CD4-positive, alpha-beta T cell treated with Interleukin-6 for 4 hours (primary cell): ENCODE measurements around the gene MRPL37.
"Not testable (repeated sequence)": the region's sequence is repeated elsewhere in the genome, so short reads cannot be mapped to it uniquely, and the experiment has no call there.

Experiments
- DNase-seq: peaks from one replicate; pipeline ENCODE4 v3.0.0-alpha.2; 2020; ENCODE audit warnings: mixed read lengths

MRPL37 gene

GRCh38 chr1:54199765-54200518 lies at the start of gene MRPL37, which contains the start of gene CYB5RL:
Gene MRPL37, plus strand, starts transcription at chr1:54200167. Its CDS starts 77 bp downstream, at chr1:54200244.
Gene CYB5RL, minus strand, starts transcription at chr1:54200030. Its CDS starts 4,414 bp downstream, at chr1:54195616.
- peak; percentile 89 for DNase-seq

DNA sequence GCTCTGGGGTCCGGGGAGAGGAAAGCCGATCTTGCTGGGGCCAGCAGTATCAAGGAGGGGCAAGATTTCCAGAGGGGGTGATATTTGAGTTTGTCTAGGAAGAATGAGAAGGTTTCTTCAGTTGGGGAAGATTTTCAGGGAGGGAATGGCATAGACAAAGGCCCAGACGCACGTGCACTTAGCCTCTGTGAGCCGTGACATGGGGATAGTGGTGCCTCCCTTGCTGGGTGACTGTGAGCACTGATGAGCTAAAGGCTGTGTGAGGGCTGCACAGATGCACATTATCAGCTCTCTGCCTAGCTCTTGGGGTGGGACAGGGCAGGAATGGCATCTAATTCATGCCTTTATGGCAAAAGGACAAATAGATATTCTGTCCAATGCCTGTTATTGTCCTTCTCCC lies 49.0 kb upstream of the MRPL37 start:
- no peak for DNase-seq

DNA sequence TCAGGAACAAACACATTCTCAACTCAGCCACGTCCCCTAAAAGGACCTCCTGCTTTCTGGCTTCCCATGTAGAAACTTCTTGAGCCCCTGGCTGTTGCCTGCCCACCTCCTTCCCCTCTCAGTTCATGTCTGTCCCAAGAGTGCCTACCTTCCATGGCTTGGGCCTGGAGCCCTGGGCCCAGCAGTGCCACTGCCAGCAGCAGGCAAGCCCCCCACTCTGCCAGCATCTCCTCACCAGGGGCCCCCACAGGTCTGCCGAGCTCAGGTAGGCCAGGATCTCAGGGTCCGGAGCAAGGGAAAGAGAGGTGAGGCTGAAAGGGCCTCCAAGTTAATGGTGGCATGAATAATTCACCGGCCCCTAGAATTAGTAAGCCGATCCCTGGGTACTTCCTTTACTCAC lies 47.3 kb upstream of the MRPL37 start, which contains the start of gene CDCP2:
CDCP2 (minus strand) TSS at position 305 of the 400 bp plus-strand sequence; CDS start at position 227, 78 bp downstream.
- no peak for DNase-seq

DNA sequence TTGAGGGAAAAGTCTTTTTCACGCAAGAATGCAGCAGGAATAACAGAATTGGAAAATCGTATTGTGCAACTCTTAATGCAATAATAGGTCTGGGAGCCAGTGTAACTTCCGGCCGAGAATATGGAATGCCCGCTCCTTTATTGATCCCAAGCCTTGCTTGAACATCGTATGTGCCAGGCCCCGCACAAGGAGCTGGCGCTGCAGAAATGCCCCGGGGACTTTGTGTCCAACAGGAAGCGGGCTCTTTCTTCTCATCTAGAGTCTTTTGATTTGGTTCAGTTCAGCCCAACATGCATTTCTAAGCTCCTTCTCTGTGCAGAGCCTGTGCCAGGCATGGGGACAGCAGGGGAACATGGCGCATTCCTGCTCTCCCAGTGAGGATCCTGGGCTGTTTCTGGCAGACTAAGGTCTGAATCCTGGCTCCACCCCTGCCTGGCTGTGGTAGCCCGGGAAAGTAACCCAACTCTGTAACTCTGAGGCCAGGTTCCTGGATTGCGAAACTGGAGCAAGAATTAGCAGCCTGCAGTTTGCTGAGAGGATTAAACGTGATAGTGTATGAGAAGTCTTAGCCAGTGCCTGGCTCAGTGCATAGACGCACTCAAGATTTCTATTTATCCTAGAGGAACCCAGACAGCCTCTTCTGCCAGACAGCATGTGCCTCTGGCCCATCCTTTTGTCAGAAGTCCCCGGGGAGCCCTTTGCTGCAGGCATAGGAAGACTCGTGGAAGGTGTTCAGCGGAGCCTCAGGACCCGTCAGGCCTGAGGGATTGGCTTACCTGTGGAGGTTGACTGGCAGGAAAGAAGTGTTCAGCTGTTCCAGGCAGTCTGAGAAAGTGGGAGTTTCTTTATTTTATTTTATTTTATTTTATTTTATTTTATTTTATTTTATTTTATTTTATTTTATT lies 46.2 kb upstream of the MRPL37 start:
- no peak for DNase-seq

DNA sequence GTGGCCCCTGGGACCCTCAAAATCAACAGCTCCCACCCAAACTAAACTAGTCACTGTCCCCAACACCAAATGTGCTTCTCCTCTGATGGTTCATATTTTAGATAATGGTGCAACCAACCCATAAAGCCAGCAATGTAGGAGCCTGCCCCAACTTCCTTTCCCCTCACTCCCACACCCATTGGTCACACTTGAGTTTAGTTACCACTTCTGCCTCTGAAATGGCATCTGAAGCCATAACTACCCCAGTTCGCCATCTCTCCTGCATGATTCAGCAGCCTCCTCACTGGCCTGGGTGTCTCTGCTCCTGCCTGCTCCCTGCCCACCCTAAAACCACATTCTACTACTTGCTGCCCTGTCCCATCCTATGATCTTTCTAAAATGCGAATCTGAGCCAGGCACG lies 43.8 kb upstream of the MRPL37 start:
- no peak for DNase-seq

DNA sequence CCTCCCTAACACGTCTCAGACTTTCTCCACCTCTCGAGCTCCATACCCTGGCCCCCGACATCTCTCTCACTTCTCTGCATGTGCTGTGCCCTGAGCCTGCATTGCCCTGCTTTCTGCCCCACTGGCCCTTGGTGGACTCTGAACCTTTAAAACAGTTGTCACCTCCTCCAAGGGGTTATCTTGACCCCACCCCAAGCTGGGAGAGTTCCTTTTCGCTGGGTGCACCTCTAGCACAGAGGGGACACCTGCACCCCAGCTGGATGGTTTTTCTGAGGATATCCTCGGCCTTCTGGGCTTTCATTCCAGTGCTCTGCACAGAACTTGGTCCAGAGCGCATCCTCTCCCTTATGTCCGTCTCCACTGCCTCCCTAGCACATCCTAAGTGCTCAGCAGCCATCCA lies 43.0 kb upstream of the MRPL37 start:
- DNase-seq = no peak

DNA sequence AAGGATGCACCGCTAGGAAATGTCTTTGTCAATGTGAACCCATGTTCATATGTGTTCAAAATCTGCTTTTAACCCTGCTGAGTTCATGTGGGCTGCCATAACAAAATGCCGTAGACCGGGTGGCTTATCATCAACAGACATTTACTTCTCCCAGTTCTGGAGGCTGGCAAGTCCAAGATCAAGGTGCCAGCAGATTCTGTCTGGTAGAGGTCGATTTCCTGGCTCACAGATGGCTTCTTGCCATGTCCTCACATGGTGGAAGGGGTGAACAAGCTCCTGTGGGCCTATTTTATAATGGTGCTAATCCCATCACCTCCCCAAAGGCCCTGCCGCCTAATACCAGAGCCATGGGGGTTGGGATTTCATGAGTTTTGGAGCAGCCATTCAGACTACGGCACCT lies 42.6 kb upstream of the MRPL37 start:
- DNase-seq = no peak

DNA sequence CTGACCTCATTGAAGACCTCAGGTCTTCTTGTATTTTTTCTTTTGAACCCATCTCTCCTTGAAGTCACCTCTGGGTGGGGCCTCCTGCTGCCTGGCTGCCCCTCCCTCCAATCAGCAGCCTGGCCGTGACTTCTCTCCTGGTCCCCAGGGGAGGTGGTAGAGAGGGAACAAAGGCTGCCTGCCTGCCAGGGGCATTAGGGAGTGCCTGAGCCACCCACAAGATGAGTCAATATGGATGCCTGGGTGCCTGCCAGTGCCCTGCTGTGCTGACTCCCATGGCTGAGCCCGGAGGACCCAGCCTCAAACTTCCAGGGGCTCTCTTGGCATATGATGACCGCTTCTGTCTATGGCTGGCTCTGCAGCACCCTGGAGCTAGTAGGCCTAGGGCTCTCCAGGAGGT lies 41.9 kb upstream of the MRPL37 start:
- no peak for DNase-seq

- DNase-seq = no peak
Measured at GRCh38 chr1:54159733-54160316, 40.1 kb upstream of the MRPL37 start.

DNA sequence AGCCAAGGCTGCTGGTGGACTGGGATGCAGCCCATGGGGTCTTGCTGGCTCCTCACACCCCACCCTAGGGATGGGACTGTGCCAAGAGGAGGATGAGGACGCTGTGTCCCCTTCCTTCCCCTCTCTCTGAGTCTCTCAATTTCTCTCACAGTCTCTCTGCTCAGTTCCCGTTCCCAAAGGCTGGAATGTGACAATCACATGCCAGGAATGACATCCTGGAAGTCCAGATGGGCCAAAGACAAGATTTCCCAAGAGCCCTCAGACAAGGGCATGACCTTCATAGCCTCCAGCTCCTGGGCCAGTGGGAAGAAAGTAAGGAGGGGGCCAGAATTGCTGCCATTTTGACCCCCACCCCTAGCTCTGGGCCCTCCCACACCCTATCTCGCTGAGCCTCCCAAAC lies 39.6 kb upstream of the MRPL37 start:
- DNase-seq = no peak

GRCh38 chr1:54161495-54162168 lies 38.3 kb upstream of the MRPL37 start:
- no peak for DNase-seq

DNA sequence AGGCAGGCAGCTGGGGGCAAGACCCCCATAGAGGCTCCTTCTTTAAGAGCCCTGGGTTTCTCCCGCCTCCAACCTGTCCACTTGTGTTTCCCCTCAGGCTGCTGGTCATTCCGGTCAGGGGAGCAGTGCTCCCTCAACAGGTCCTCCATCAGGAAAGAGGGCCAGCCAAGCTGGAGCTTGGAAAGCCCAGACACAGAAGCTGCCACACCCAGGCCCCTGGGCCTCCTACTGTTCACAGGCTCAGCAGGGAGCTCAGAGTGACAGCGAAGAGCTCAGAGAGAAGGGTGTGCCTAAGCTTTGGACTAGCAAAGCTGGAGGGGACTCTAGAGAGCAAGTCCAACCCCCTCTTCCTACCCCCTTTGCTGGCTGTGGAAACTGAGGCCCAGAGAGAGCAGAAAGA lies 36.9 kb upstream of the MRPL37 start:
- no peak for DNase-seq

DNA sequence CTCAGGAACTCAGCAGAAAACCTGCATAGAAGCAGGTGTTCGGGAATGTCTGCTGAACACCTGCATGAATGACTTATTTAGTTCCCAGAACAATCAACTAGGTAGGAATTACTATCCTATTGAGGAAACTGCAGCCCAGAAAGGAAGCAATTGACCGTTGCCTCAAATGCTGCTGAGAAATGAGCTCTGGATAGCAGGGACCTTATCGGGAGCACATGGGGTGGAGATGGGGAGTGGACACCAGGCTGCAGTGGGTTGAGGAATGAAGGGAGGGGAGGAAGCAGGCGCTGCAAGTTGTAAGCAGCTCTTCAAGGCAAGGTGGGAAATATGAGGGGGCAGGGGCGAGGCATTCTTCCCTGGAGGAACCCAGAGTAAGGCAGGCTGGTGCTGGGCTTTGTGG lies 36.4 kb upstream of the MRPL37 start:
- DNase-seq = no peak

DNA sequence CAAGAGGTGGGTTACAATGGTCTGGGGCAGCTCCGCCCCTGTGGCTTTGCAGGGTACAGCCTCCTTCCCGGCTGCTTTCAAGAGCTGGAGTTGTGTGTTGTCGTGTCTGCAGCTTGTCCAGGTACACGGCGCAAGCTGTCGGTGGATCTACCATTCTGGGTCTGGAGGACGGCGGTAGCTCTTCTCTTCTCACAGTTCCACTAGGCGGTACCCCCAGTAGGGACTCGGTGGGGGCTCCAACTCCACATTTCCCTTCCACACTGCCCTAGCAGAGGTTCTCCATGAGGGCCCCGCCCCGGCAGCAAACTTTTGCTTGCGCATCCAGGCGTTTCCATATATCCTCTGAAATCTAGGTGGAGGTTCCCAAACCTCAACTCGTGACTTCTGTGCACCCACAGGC lies 34.8 kb upstream of the MRPL37 start:
- no peak for DNase-seq

- DNase-seq = not testable (repeated sequence)
Measured at GRCh38 chr1:54166357-54166756, 33.6 kb upstream of the MRPL37 start.

- DNase-seq = no peak
Measured at GRCh38 chr1:54167422-54168139, 32.4 kb upstream of the MRPL37 start.

- no peak for DNase-seq
Measured at GRCh38 chr1:54168206-54168965, 31.6 kb upstream of the MRPL37 start.

DNA sequence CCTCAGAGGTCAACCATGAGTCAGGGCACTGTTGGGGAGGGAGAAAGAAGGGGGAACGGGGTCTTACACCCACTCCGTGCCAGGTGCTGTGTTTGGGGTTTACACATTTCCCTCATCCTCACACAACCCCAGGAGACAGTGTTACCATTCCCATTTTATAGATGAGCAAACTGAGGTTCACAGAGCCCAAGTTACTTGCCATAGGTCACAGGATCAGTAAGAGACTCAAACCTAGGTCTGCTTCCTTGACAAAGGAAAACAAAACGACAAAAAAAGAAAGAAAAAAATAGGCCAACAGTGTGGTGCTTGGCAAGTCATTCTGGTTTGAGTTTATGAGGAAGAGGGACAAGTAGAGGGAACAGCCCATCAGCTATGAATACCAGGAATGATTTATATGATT lies 30.9 kb upstream of the MRPL37 start:
- no peak for DNase-seq

DNA sequence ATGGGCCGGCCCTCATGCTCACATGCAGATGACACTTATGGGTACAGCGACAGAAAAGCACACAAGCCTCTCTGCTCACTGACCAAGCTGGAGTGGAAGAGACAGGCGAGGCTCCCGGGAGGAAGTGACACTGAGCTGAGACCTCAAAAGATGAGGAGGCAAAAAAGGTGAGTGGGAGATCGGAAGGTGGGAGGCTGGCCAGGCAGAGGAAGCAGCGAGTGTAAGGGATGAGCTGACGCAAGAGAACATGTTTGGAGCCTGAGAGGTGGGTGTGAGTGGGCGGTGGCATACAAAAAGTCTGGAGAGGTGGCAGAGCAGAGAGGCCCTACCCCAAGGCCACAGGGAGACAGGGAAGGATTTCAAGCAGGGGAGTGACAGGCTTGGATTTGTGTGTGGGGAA lies 29.0 kb upstream of the MRPL37 start:
- DNase-seq = peak; percentile 7

DNA sequence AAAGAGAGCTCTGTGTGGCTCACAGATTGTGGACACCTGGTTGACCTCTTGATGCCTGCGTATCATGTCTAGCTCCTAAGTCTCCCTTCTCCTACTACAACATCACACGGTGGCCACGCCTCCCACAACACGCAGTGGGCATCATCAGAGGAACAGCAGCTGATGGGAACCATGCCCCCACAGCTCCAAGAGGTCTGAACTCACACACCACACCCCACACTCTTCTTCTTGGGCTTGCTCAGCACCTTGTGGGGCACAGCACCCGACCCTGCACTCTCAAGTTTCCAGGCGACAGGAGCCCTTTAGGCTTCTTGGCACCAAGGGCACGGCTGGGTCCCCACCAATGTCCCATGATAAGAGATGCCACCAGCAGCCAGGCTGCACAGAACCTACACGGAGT lies 28.4 kb upstream of the MRPL37 start:
- no peak for DNase-seq
